Measurements from ENCODE around the gene VASP.
A peak's percentile ranks its signal among the peaks of the same experiment; 100 is the strongest.

The VASP gene

DNA sequence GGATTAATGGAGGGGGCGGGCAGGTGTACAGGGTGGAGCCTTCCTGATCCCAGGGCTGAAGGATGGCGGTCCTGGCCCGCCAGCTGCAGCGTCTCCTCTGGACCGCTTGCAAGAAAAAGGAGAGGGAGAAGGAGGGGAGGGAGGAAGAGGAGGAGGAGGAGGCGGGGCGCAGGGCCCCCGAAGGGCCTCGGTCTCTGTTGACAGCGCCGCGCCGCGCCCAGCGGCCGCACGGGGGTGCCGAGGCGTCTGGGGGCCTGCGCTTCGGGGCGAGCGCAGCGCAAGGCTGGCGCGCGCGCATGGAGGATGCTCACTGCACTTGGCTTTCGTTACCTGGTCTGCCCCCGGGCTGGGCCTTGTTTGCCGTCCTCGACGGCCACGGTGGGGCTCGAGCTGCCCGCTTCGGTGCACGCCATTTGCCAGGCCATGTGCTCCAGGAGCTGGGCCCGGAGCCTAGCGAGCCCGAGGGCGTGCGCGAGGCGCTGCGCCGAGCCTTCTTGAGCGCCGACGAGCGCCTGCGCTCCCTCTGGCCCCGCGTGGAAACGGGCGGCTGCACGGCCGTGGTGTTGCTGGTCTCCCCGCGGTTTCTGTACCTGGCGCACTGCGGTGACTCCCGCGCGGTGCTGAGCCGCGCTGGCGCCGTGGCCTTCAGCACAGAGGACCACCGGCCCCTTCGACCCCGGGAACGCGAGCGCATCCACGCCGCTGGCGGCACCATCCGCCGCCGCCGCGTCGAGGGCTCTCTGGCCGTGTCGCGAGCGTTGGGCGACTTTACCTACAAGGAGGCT is 8.7 kb upstream of the VASP start, which contains the start of gene PPM1N:
PPM1N (plus strand) TSS at position 33 of the 785 bp plus-strand sequence; CDS start at position 63, 30 bp downstream.
- CTCF ChIA-PET = interaction anchor here (0.7 to 6.4 kb wide), 7 partner anchors 8 to 186 kb away, joined by 3 to 99 read pairs (median 4); no protein-coding TSS in a partner anchor
- DNase-seq (ENCODE audit: extremely low spot score) = peak; percentile 60
- POLR2A ChIA-PET = no interaction called here
- TF ChIP-seq, protein P1, sequence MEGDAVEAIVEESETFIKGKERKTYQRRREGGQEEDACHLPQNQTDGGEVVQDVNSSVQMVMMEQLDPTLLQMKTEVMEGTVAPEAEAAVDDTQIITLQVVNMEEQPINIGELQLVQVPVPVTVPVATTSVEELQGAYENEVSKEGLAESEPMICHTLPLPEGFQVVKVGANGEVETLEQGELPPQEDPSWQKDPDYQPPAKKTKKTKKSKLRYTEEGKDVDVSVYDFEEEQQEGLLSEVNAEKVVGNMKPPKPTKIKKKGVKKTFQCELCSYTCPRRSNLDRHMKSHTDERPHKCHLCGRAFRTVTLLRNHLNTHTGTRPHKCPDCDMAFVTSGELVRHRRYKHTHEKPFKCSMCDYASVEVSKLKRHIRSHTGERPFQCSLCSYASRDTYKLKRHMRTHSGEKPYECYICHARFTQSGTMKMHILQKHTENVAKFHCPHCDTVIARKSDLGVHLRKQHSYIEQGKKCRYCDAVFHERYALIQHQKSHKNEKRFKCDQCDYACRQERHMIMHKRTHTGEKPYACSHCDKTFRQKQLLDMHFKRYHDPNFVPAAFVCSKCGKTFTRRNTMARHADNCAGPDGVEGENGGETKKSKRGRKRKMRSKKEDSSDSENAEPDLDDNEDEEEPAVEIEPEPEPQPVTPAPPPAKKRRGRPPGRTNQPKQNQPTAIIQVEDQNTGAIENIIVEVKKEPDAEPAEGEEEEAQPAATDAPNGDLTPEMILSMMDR (IDR thresholded peaks at IDR 0.05; ENCODE audit: control extremely low read depth, extremely low read depth, low read depth, missing control alignments) = peak; percentile 34

DNA sequence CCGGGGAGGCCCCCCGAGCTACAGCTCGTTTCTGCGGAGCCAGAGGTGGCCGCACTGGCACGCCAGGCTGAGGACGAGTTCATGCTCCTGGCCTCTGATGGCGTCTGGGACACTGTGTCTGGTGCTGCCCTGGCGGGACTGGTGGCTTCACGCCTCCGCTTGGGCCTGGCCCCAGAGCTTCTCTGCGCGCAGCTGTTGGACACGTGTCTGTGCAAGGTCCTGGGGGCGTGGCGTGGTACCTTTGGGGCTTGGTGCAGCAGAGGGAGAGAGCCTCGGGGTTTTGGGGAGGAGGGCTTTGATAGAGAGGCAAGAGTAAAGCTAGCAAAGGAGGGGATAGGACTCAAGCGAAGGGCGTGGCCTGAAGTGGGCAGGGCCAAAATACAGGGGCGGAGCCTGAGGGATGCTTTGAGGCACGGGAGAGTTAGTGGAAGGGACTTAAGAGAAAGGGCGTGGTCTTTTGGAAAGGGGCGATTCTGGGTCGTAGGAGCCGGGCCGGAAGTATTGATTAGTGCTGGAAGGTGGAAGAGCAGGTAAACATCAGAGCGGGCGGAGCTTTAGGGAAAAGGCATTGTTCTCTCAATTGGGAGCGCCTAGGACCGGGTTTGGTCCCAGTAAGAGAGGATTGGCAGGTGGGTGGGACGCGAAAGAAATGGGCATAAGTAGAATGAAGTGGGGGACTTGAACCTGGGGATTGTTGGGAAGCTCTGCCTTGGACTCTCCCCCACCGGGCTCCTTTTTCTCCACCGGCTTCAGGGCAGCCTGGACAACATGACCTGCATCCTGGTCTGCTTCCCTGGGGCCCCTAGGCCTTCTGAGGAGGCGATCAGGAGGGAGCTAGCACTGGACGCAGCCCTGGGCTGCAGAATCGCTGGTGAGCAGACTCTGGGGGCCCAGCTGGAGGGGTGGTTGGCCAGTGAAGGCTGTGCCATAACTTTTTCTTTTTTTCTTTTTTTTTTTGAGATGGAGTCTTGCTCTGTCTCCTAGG is 7.8 kb upstream of the VASP start:
- CTCF ChIA-PET = interaction anchor here (0.7 to 6.4 kb wide), 8 partner anchors 9 to 185 kb away, joined by 3 to 99 read pairs (median 4); no protein-coding TSS in a partner anchor

DNA sequence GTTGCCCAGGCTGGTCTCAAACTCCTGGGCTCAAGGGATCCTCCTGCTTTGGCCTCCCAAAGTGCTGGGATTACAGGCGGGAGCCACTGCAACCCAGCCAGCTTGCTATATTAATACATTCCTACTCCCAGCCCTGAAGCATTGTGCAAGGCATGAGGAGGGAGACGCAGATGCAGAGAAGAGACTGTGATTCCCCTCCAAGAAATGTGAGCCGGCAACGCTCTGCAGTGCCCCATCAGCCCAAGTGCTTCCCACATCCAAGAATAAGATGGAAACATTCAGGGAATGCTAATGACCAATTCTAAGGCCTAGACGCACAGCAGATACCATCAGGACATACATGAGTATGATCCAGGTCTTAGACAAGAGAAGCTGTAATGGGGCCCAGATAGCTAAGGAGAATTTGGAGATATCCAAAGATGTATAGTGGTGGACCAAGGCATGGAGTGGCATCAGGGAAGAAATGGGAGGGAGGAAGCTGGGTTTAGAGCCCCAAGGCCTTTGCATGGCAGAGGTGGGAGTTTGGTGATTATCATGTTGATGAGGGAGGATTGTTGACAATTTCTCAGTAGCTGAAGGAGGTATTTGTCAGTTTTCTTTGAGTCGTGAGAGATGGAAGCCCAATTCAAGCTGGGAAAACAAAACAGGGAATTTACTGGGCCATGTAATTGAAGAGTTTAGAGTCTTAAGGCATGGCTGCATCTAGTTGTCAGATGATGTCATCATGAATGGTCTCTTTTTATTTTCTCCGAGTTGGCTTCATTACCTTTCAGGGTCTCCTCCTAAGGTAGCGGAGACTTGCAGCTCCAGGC is 6.2 kb upstream of the VASP start:
- POLR2A ChIA-PET = no interaction called here
- DNase-seq (ENCODE audit: extremely low spot score) = no peak
- TF ChIP-seq, protein P1 (IDR thresholded peaks at IDR 0.05; ENCODE audit: control extremely low read depth, extremely low read depth, low read depth, missing control alignments) = no peak
- CTCF ChIA-PET = interaction anchor here (0.9 to 2.3 kb wide), 5 partner anchors 14 to 141 kb away, joined by 3 to 13 read pairs (median 4); no protein-coding TSS in a partner anchor

More for the DNA sequence above, 7.8 kb upstream of the VASP start:
- TF ChIP-seq, protein P1 (IDR thresholded peaks at IDR 0.05; ENCODE audit: control extremely low read depth, extremely low read depth, low read depth, missing control alignments) = no peak
- POLR2A ChIA-PET = no interaction called here
- peak; percentile 65 for DNase-seq (ENCODE audit: extremely low spot score)

DNA sequence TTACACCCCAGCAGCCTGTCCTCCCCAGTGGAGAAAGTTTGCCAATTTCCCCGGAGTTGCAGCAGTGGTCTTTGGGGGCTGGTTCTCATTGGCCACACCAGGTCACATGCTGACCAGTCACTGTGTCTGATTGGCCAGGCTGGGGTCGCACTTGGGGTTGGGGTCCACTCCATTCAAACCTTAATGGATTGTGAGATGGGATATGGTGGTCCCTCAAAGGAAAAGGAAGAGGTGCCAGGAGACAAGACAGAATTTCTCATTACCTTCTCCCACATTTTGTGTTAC is 5.6 kb upstream of the VASP start:
- CTCF ChIA-PET = interaction anchor here (1.2 to 2.3 kb wide), 3 partner anchors 16 to 57 kb away, joined by 4 to 13 read pairs (median 5); no protein-coding TSS in a partner anchor
- POLR2A ChIA-PET = no interaction called here
- TF ChIP-seq, protein P1 (IDR thresholded peaks at IDR 0.05; ENCODE audit: control extremely low read depth, extremely low read depth, low read depth, missing control alignments) = no peak
- DNase-seq (ENCODE audit: extremely low spot score) = no peak

DNA sequence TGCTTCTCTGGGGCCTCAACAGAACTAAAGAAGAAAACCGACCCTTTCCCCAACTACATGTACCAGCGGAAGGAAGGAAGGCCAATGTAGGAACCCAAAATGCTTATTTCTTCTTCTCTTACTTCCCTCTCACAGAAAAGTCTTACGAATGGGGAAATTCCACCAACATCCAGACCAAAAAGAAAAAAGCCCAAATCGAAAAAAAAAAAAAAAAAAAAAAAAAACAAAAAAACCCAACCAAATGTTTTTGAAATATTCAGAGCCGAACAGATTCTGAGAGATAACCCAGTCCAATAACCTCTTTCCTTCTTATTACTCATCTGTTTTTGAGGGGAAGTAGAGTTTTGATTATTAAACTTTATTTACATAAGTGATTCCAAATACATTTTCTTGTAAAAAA is 5.2 kb upstream of the VASP start:
- TF ChIP-seq, protein P1 (IDR thresholded peaks at IDR 0.05; ENCODE audit: control extremely low read depth, extremely low read depth, low read depth, missing control alignments) = no peak
- no peak for DNase-seq (ENCODE audit: extremely low spot score)
- POLR2A ChIA-PET = no interaction called here
- CTCF ChIA-PET = interaction anchor here (1.2 to 2.3 kb wide), 3 partner anchors 17 to 56 kb away, joined by 4 to 13 read pairs (median 5); no protein-coding TSS in a partner anchor

Data from GM10248 (cell line).